Left lung (tissue), 10 donors: ENCODE measurements around the gene RTF1. TPM values are rescaled to one million over a fixed set of nuclear protein-coding genes. Genes with fewer than 3 reads are reported as not detected.

Experiments
- ATAC-seq: fragments of 200-7000 bp; cut with Tn5 transposase; one replicate; pipeline ENCODE4 v1.9.1; 2020; ENCODE audit warnings: moderate library complexity
- DNase-seq, 4 donors: peaks; one replicate each; pipeline ENCODE4 v3.0.0-alpha.2; 2013 to 2020
- H3K27ac ChIP-seq, 2 donors: fragments of 200-600 bp; sonication (generic) in 1 of 2; one replicate each; pipeline versions ENCODE4 v1.5.0 to v1.8.0; 2020 to 2021
- H3K27me3 ChIP-seq, 2 donors: fragments of 200-600 bp; sonication (generic) in 1 of 2; one replicate each; pipeline versions ENCODE4 v1.5.0 to v1.8.0; 2020 to 2021
- H3K36me3 ChIP-seq, 2 donors: fragments of 200-600 bp; sonication (generic) in 1 of 2; one replicate each; pipeline versions ENCODE4 v1.5.0 to v1.8.0; 2020 to 2021
- H3K4me1 ChIP-seq, 2 donors: fragments of 200-600 bp; one replicate each; pipeline ENCODE4 v1.8.0; 2021
- H3K4me3 ChIP-seq, 2 donors: fragments of 200-600 bp; sonication (generic) in 1 of 2; one replicate each; pipeline versions ENCODE4 v1.5.0 to v1.8.0; 2020 to 2021; ENCODE audit warnings: mild to moderate bottlenecking in 1 of 2
- H3K9me3 ChIP-seq, 2 donors: fragments of 200-600 bp; sonication (generic) in 1 of 2; one replicate each; pipeline versions ENCODE4 v1.5.0 to v1.8.0; 2020 to 2021
- CTCF ChIP-seq, 2 donors: fragments of 200-600 bp; sonication (generic) in 1 of 2; IDR thresholded peaks; one replicate each; pipeline versions ENCODE4 v1.5.0 to v1.8.0; 2021; ENCODE audit warnings: antibody characterized with exemption in 2 of 2
- intact Hi-C, 2 donors: fragments of 100-400 bp; cut with DNase I; formaldehyde crosslinking; loops; one replicate each; pipeline versions ENCODE4 v1.11.2 to v1.14.2; 2022
- polyA plus RNA-seq, 6 donors: library from polyadenylated mRNA; unstranded; fragments of 120-200 nt; gene quantifications; one replicate each; pipeline ENCODE4 v1.2.1, GENCODE V29; 2013; ENCODE audit not compliant: insufficient read length in 6 of 6
- total RNA-seq, 2 donors: library from RNA; stranded (reverse); fragmentation: NEBNext Ultra II Directional; extraction: Animal tissue kit (Norgen Biotek cat#: 25700); gene quantifications; one replicate each; pipeline ENCODE4 v1.2.1, GENCODE V29; 2021
- donor health status: DM: no; HTN: yes; CAD: no.
- donor health status: DM: no; HTN: no; CAD: no.

RTF1 gene
- total and polyA plus RNA-seq, 8 donors: 22.3 to 70.6 (median 69.2) TPM

DNA sequence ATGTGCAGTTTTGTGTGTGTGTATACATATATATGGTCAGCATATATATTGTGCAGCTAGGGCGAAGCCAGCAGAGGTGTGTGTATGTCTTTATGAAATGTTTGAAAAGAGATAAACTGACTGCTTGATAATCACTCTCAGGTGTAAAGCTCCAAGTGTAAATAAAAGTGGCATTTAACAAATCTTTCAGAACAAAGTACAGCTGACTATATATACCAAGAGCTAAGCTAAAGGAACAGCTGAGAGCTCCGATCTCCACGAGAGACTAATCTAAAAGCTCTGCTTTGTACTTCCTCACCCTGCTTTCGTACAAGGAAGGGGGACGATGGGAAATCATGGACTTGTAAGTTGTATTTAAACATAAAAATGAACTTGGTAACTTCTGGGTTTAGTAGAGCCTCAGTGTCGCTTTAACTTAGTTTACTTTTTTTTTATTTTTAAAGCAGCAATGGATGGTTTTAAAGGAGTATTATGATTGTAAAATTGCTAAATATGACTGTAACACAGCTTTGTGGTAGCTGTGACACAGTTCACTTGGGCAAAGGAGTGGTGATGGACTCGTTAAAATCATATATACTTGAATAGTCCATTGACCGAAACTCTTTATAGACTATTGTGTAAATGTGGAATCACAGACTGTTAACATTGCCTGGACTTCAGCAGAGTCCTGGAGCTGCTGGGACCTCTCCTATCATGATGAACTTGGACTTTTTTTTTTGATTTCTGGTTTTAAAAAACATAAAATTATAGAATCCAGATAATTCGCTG lies 65.4 kb downstream of the RTF1 start:
- no peak overlapping the region for H3K27ac ChIP-seq
- H3K4me3 ChIP-seq: no peak overlapping the region
- ATAC-seq (no peak), DNase-seq (no peak)
- H3K36me3 ChIP-seq: peaks cover 3 to 65% of the 10 kb centered on the region in 2 donors
- H3K27me3 ChIP-seq: peaks cover 0 to 6% of the 10 kb centered on the region in 2 donors
- intact Hi-C loops: no loop called here
- no peaks in the 10 kb centered on the region for H3K9me3 ChIP-seq
- H3K4me1 ChIP-seq: peaks cover 0 to 8% of the 10 kb centered on the region in 2 donors
- no peak for TF ChIP-seq CTCF (IDR thresholded peaks at IDR 0.05)

- ATAC-seq (no peak), DNase-seq (no peak)
- H3K4me3 ChIP-seq: no peak overlapping the region
- peaks cover 0 to 57% of the 10 kb centered on the region in 2 donors for H3K36me3 ChIP-seq
- H3K9me3 ChIP-seq: no peaks in the 10 kb centered on the region
- TF ChIP-seq CTCF (IDR thresholded peaks at IDR 0.05): no peak
- H3K27ac ChIP-seq: no peak overlapping the region
- H3K4me1 ChIP-seq: peaks cover 0 to 3% of the 10 kb centered on the region in 2 donors
- intact Hi-C loops: no loop called here
- peaks cover 0 to 6% of the 10 kb centered on the region in 2 donors for H3K27me3 ChIP-seq
These were observed 66.2 kb downstream of the RTF1 start for GRCh38 chr15:41483115-41483514.

DNA sequence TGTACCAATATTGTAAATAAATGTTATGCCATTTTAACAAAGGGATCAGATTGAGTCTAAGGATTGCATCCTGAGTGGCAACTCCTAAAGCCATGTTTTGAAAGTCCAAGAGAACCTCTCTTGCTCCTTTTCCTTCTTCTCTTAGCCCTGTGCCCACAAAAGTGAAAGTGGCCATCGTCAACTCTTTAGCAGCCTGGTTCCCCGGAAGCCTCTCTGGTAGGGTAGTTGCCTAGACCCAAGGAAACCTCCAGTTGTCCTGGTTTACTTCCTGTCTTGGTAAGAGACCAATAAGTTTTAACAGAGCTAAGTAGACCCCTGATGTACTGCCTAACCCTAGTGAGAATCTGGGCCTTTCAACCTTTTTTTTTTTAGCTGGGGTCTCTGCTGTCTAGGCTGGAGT lies 66.6 kb downstream of the RTF1 start:
- Histone ChIP-seq H3K27ac (no peak overlapping the region), H3K27me3 (peaks cover 0 to 6% of the 10 kb centered on the region in 2 donors), H3K9me3 (no peaks in the 10 kb centered on the region), H3K36me3 (peaks cover 0 to 53% of the 10 kb centered on the region in 2 donors), H3K4me3 (no peak overlapping the region), H3K4me1 (peaks cover 0 to 3% of the 10 kb centered on the region in 2 donors)
- intact Hi-C loops: no loop called here
- TF ChIP-seq CTCF (IDR thresholded peaks at IDR 0.05): no peak
- DNase-seq (no peak), ATAC-seq (no peak)

DNA sequence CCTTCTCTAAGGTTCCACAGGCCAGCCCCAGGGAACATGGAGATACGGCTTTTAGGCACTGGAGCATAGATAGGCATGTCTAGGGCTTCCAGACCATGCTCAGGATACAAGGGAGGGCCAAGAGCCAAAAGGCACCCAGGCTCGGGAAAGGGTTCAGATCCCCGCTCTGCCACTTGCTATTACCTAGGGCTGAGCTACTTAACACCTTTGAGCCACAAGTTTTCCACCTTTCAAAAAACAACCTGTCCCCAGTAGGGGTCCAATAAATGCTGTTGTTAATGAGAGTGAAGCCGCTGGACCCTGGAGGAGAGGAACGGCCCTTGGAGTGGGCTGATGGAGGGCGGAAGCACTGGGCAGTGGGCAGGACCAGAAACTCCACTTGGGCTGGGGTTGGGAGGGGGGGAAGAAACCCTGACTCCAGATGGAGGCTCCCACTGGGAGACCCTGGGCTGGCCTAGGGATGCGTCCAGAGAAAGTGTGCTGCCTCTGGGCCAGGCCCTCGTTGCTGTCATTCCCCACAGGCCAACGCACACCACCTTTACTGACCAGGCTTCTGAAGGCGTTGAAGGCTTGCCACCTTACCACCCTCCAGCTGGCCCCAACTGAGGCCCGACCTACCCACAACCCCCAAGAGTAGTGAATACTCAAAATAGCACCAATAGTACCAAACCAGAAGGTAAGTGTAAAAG lies 68.2 kb downstream of the RTF1 start:
- ATAC-seq: no peak

More for the DNA sequence above, 68.2 kb downstream of the RTF1 start:
- Histone ChIP-seq H3K27ac (no peak overlapping the region), H3K4me3 (no peak overlapping the region), H3K27me3 (peaks cover 0 to 6% of the 10 kb centered on the region in 2 donors), H3K36me3 (peaks cover 0 to 37% of the 10 kb centered on the region in 2 donors), H3K4me1 (no peaks in the 10 kb centered on the region), H3K9me3 (no peaks in the 10 kb centered on the region)
- intact Hi-C loops: no loop called here
- TF ChIP-seq CTCF (IDR thresholded peaks at IDR 0.05): no peak
- no peak for DNase-seq
